Activated CD4-positive, alpha-beta memory T cell treated with anti-CD3 and anti-CD28 coated beads for 36 hours (primary cell): ENCODE measurements around the gene IFNA14. TPM values are rescaled to one million over a fixed set of nuclear protein-coding genes. Genes with fewer than 3 reads are reported as not detected.
"Not testable (repeated sequence)": the region's sequence is repeated elsewhere in the genome, so short reads cannot be mapped to it uniquely, and the experiment has no call there.

Source experiments
- CTCF ChIA-PET: fragments of 350-600 bp; sonication (Branson Sonifier 250); formaldehyde crosslinking; loops from one replicate; lab custom pipeline; 2021; ENCODE audit warnings: antibody characterized with exemption, inconsistent platforms; lab: Charles Lee
- POLR2A ChIA-PET: fragments of 350-600 bp; sonication (Branson Sonifier 250); formaldehyde crosslinking; loops from one replicate; lab custom pipeline; 2021; ENCODE audit warnings: antibody characterized with exemption; lab: Charles Lee
- DNase-seq: peaks from one replicate; pipeline ENCODE4 v3.0.0-alpha.2; 2020
- H3K27ac Mint-ChIP-seq: one replicate; pipeline ENCODE4 v1.8.0; 2021; ENCODE audit warnings: mixed read lengths
- H3K27me3 Mint-ChIP-seq: one replicate; pipeline ENCODE4 v1.8.0; 2021; ENCODE audit warnings: mixed read lengths
- H3K36me3 Mint-ChIP-seq: one replicate; pipeline ENCODE4 v1.8.0; 2021; ENCODE audit warnings: mixed read lengths
- H3K4me1 Mint-ChIP-seq: one replicate; pipeline ENCODE4 v1.8.0; 2021; ENCODE audit warnings: low read depth, mixed read lengths
- H3K4me3 Mint-ChIP-seq: one replicate; pipeline ENCODE4 v1.8.0; 2021; ENCODE audit warnings: mild to moderate bottlenecking, mixed read lengths
- H3K9me3 Mint-ChIP-seq: one replicate; pipeline ENCODE4 v1.8.0; 2021; ENCODE audit warnings: mixed read lengths
- intact Hi-C: fragments of 100-400 bp; cut with micrococcal nuclease; formaldehyde crosslinking; loops from one replicate; pipeline ENCODE4 v1.15.1; 2023
- total RNA-seq, 2 experiments: library from RNA; stranded (reverse); gene quantifications; one replicate each; pipeline ENCODE4 v1.2.3, GENCODE V29; 2021

Gene IFNA14
- total RNA-seq, 2 experiments from 2014 or later, result not detected

DNA sequence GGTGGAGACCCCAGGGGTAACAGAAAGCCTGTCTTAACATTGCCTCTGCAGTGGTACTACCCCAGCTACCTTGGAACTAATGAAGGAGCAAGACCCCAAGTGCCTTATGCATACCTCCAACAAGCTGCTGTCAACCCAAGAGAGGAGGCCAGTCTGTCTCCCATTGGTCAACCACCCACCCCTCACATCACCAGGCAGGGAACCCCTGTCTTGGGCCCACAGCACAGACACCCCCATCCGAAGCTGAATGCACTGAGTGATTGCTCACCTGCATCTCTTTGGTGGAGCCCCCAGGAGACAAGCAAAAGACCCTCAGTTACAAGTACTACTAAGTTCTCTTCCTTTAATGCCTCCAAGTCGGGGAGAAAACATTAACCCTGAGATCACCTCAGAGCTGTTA is 27.6 kb downstream of the IFNA14 start:
- H3K27ac Mint-ChIP-seq, H3K4me3 Mint-ChIP-seq, H3K36me3 Mint-ChIP-seq, POLR2A ChIA-PET, intact Hi-C loops, DNase-seq, H3K9me3 Mint-ChIP-seq, H3K4me1 Mint-ChIP-seq: not testable (repeated sequence)
- peaks cover 11% of the 10 kb centered on the region for H3K27me3 Mint-ChIP-seq
- CTCF ChIA-PET, result interaction anchor here (0.8 to 1.9 kb wide), 3 partner anchors 17 to 222 kb away, joined by 3 to 8 read pairs (median 4); no protein-coding TSS in a partner anchor

DNA sequence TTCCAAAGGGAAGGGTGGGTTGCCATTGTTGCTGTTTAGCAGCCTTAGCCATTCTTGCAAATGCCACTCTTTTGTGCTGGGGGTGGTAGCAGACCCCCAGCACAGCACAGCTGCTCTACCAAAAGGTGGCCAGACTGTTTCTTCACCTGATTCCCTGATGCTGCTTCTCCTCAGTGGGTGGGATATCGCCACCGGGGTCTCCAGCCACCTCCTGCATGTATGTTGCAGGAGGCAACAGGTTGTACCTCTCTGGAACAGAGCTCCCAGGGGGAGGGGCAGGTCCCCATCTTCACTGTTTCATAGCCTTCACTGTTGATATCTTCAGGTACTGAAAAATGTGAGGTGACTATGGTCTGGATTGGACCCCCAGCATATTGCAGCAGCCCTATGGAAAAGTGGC is 29.0 kb downstream of the IFNA14 start:
- H3K4me1 Mint-ChIP-seq, H3K36me3 Mint-ChIP-seq, POLR2A ChIA-PET, intact Hi-C loops, DNase-seq, H3K27ac Mint-ChIP-seq, H3K9me3 Mint-ChIP-seq, H3K4me3 Mint-ChIP-seq, H3K27me3 Mint-ChIP-seq: not testable (repeated sequence)
- CTCF ChIA-PET, result interaction anchor here (0.9 kb wide), 1 partner anchor 15 kb away, joined by 3 read pairs; no protein-coding TSS in a partner anchor

- peaks cover 9% of the 10 kb centered on the region for H3K27me3 Mint-ChIP-seq
- ChIA-PET CTCF (interaction anchor here (0.9 kb wide), 1 partner anchor 15 kb away, joined by 3 read pairs; no protein-coding TSS in a partner anchor), POLR2A (no interaction called here)
- no peak overlapping the region for H3K4me3 Mint-ChIP-seq
- no peak overlapping the region for H3K27ac Mint-ChIP-seq
- H3K9me3 Mint-ChIP-seq, result no peaks in the 10 kb centered on the region
- peaks cover 3% of the 10 kb centered on the region for H3K4me1 Mint-ChIP-seq
- DNase-seq, result no peak
- intact Hi-C loops, result no loop called here
- H3K36me3 Mint-ChIP-seq, result no peaks in the 10 kb centered on the region
Measured at GRCh38 chr9:21210311-21210710, 29.5 kb downstream of the IFNA14 start.

GRCh38 chr9:21207043-21207442 is 32.8 kb downstream of the IFNA14 start, which contains the start of gene IFNA10:
Gene IFNA10 (minus strand): TSS chr9:21207143. CDS start chr9:21207097, 46 bp downstream.
- H3K27ac Mint-ChIP-seq, intact Hi-C loops, DNase-seq, H3K36me3 Mint-ChIP-seq, H3K4me3 Mint-ChIP-seq, H3K9me3 Mint-ChIP-seq, POLR2A ChIA-PET, H3K4me1 Mint-ChIP-seq: not testable (repeated sequence)
- CTCF ChIA-PET, result interaction anchor here (0.9 kb wide), 1 partner anchor 12 kb away, joined by 4 read pairs; no protein-coding TSS in a partner anchor
- H3K27me3 Mint-ChIP-seq, result peaks cover 18% of the 10 kb centered on the region

DNA sequence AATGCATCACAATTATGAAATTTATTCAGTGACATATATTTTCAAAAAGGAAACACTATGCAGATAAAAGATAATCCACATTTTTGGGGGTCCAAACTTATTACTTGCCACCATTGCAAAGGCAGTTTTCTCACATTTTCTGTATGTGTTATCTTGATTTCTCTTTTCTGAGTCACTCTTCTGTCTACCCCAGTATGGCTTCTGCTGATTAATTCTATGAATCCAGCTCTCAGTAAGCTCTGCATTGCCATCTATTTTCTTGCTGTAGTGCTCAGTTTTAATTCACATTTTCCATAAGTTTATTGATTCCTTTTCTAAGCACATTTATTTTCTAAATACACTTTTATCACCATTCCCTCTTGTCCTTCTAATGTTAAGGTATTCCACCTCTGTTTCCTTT is 34.6 kb downstream of the IFNA14 start:
- ChIA-PET CTCF (no interaction called here), POLR2A (no interaction called here)
- intact Hi-C loops, result no loop called here

DNA sequence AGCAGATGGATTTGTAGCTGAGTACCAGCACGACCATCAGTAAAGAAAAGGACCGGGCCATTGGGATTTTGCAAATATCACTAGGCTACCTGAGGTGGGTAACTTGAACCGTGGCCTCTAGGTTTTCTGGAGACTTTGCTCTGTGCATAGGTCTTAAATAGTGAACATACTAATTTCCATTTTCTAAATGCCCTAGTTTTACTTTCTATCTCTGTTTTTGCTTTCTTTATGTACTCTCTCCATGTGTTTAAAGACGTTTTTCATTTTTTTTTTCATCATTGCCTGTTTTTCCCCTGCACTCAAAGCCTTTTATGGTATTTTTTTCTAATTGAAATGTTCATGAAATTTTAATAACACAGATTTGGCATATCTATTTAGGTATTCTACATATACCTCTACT is 37.7 kb downstream of the IFNA14 start, which contains the start of gene IFNA7:
Gene IFNA7 (minus strand): TSS at position 101 of the 400 bp plus-strand sequence. CDS start 40 bp downstream, at position 61.
- peaks cover 34% of the 10 kb centered on the region for H3K27me3 Mint-ChIP-seq
- intact Hi-C loops, H3K4me3 Mint-ChIP-seq, H3K36me3 Mint-ChIP-seq, POLR2A ChIA-PET, H3K27ac Mint-ChIP-seq, H3K9me3 Mint-ChIP-seq, H3K4me1 Mint-ChIP-seq, DNase-seq, CTCF ChIA-PET: not testable (repeated sequence)

More for the DNA sequence above, 34.6 kb downstream of the IFNA14 start:
- Mint-ChIP-seq H3K36me3 (no peaks in the 10 kb centered on the region), H3K4me3 (no peak overlapping the region), H3K27ac (no peak overlapping the region), H3K9me3 (peaks cover 6% of the 10 kb centered on the region), H3K27me3 (peaks cover 30% of the 10 kb centered on the region), H3K4me1 (peaks cover 7% of the 10 kb centered on the region)
- no peak for DNase-seq

GRCh38 chr9:21194867-21195776 is 44.7 kb downstream of the IFNA14 start:
- DNase-seq, result peak; percentile 56
- H3K4me3 Mint-ChIP-seq, H3K27me3 Mint-ChIP-seq, H3K4me1 Mint-ChIP-seq, H3K36me3 Mint-ChIP-seq, H3K9me3 Mint-ChIP-seq, POLR2A ChIA-PET, H3K27ac Mint-ChIP-seq: not testable (repeated sequence)
- intact Hi-C loops, result loop anchor here (1.0 to 10.0 kb wide), 3 partner anchors 132 to 594 kb away; no protein-coding TSS in a partner anchor
- CTCF ChIA-PET, result interaction anchor here (0.6 to 2.9 kb wide), 25 partner anchors 9 to 596 kb away, joined by 3 to 15 read pairs (median 5); partner anchors contain the start of gene KLHL9

Other genes starting within 250 kb of the IFNA14 start
- gene HACD4, start 208.4 kb downstream of the IFNA14 start, total RNA-seq, result 1 to 10 TPM; 1.9 to 2.4 TPM
- 1 to 10 TPM in 1 of 2 experiments, under 1 TPM in 1; 0.26 to 1.7 TPM for gene IFNB1, start 162.1 kb downstream of the IFNA14 start, total RNA-seq
- gene IFNW1, start 98.2 kb downstream of the IFNA14 start, total RNA-seq, result not detected
- gene IFNA21, start 73.3 kb downstream of the IFNA14 start, total RNA-seq, result not detected
- not detected for gene IFNA4, start 52.4 kb downstream of the IFNA14 start, total RNA-seq
- gene IFNA7, start 37.8 kb downstream of the IFNA14 start, total RNA-seq, result not detected
- gene IFNA10, start 32.9 kb downstream of the IFNA14 start, total RNA-seq, result not detected
- gene IFNA16, start 22.7 kb downstream of the IFNA14 start, total RNA-seq, result not detected
- not detected for gene IFNA17, start 11.8 kb downstream of the IFNA14 start, total RNA-seq
- not detected for gene IFNA5, start 65.3 kb upstream of the IFNA14 start, total RNA-seq
- 10 to 100 TPM; 15.9 to 16.0 TPM for gene KLHL9, start 95.4 kb upstream of the IFNA14 start, total RNA-seq
- gene IFNA6, start 110.9 kb upstream of the IFNA14 start, total RNA-seq, result not detected
- gene IFNA13, start 128.1 kb upstream of the IFNA14 start, total RNA-seq, result not detected
- gene IFNA2, start 145.4 kb upstream of the IFNA14 start, total RNA-seq, result not detected
- not detected for gene IFNA8, start 169.1 kb upstream of the IFNA14 start, total RNA-seq
- gene IFNA1, start 200.4 kb upstream of the IFNA14 start, total RNA-seq, result not detected
- not detected for gene IFNE, start 242.3 kb upstream of the IFNA14 start, total RNA-seq